H9 (cell line): Measurements from ENCODE around the gene RAD51D. TPM values are rescaled to one million over a fixed set of nuclear protein-coding genes. Genes with fewer than 3 reads are reported as not detected.

ENCODE experiments used
- DNase-seq: peaks from one replicate; pipeline ENCODE4 v3.0.0-alpha.2; 2017
- H2AFZ ChIP-seq: one replicate; pipeline ENCODE4 v1.6.1; 2013; ENCODE audit warnings: mild to moderate bottlenecking, low read length, control low read depth, moderate library complexity
- H2AK5ac ChIP-seq: 2 replicates; pipeline ENCODE4 v1.6.1; 2013; ENCODE audit warnings: low read length, control low read depth, mixed read lengths; ENCODE audit not compliant: insufficient read length
- H2BK120ac ChIP-seq: one replicate; pipeline ENCODE4 v1.6.1; 2013; ENCODE audit warnings: low read depth, mild to moderate bottlenecking, low read length, control low read depth, inconsistent platforms; ENCODE audit not compliant: poor library complexity, severe bottlenecking
- H2BK12ac ChIP-seq: 2 replicates; pipeline ENCODE4 v1.6.1; 2013; ENCODE audit warnings: low read length, control low read depth, mixed read lengths, low read depth; ENCODE audit not compliant: insufficient read length
- H2BK15ac ChIP-seq: 2 replicates; pipeline ENCODE4 v1.6.1; 2013; ENCODE audit warnings: low read depth, low read length, control low read depth
- H2BK20ac ChIP-seq: one replicate; pipeline ENCODE4 v1.6.1; 2013; ENCODE audit warnings: low read depth, mild to moderate bottlenecking, low read length, control low read depth, inconsistent platforms; ENCODE audit not compliant: poor library complexity, severe bottlenecking
- H2BK5ac ChIP-seq: 2 replicates; pipeline ENCODE4 v1.6.1; 2013; ENCODE audit warnings: low read length, control low read depth, mixed read lengths; ENCODE audit not compliant: insufficient read length
- H3K14ac ChIP-seq: 2 replicates; pipeline ENCODE4 v1.6.1; 2013; ENCODE audit warnings: low read length, control low read depth; ENCODE audit not compliant: insufficient read depth
- H3K18ac ChIP-seq: 2 replicates; pipeline ENCODE4 v1.6.1; 2013; ENCODE audit warnings: low read depth, mild to moderate bottlenecking, mixed read lengths, low read length, control low read depth; ENCODE audit not compliant: insufficient read length
- H3K23ac ChIP-seq: 2 replicates; pipeline ENCODE4 v1.6.1; 2013; ENCODE audit warnings: low read length, control low read depth, mixed read lengths, low read depth; ENCODE audit not compliant: insufficient read length
- H3K23me2 ChIP-seq: 2 replicates; pipeline ENCODE4 v1.6.1; 2013; ENCODE audit warnings: low read depth, mild to moderate bottlenecking, mixed read lengths, low read length, control low read depth; ENCODE audit not compliant: insufficient read length, poor library complexity, severe bottlenecking
- H3K27ac ChIP-seq: 2 replicates; pipeline ENCODE4 v1.5.1; 2013; ENCODE audit warnings: low read length, control low read depth, mixed read lengths, low read depth; ENCODE audit not compliant: insufficient read length
- H3K27me3 ChIP-seq: 2 replicates; pipeline ENCODE4 v1.6.1; 2013; ENCODE audit warnings: low read length, control low read depth, inconsistent platforms; ENCODE audit not compliant: insufficient read depth
- H3K4ac ChIP-seq: 2 replicates; pipeline ENCODE4 v1.6.1; 2013; ENCODE audit warnings: low read depth, mild to moderate bottlenecking, control low read depth, inconsistent platforms, low read length, moderate library complexity
- H3K4me1 ChIP-seq: 2 replicates; pipeline ENCODE4 v1.6.1; 2013; ENCODE audit warnings: low read length, control low read depth, inconsistent platforms; ENCODE audit not compliant: insufficient read depth
- H3K4me2 ChIP-seq: 2 replicates; pipeline ENCODE4 v1.6.1; 2013; ENCODE audit warnings: low read length, control low read depth, mixed read lengths; ENCODE audit not compliant: insufficient read length, insufficient read depth
- H3K56ac ChIP-seq: 2 replicates; pipeline ENCODE4 v1.6.1; 2013; ENCODE audit warnings: low read depth, mild to moderate bottlenecking, mixed read lengths, low read length, control low read depth; ENCODE audit not compliant: insufficient read length
- H3K79me1 ChIP-seq: 2 replicates; pipeline ENCODE4 v1.6.1; 2013; ENCODE audit warnings: low read depth, mild to moderate bottlenecking, moderate library complexity, low read length, control low read depth, inconsistent platforms; ENCODE audit not compliant: insufficient read depth, poor library complexity, severe bottlenecking
- H3K79me2 ChIP-seq: 2 replicates; pipeline ENCODE4 v1.6.1; 2013; ENCODE audit warnings: low read length, control low read depth, inconsistent platforms; ENCODE audit not compliant: insufficient read depth
- H3K9ac ChIP-seq: 2 replicates; pipeline ENCODE4 v1.6.1; 2013; ENCODE audit warnings: low read length, control low read depth, mixed read lengths; ENCODE audit not compliant: insufficient read length; ENCODE audit errors: extremely low read depth
- H3K9me3 ChIP-seq: one replicate; pipeline ENCODE4 v1.6.1; 2013; ENCODE audit warnings: low read depth, low read length, inconsistent platforms; ENCODE audit not compliant: control insufficient read depth
- H3T11ph ChIP-seq: one replicate; pipeline ENCODE4 v1.6.1; 2013; ENCODE audit warnings: mild to moderate bottlenecking, low read length, control low read depth, inconsistent platforms
- H4K20me1 ChIP-seq: one replicate; pipeline ENCODE4 v1.6.1; 2013; ENCODE audit not compliant: control insufficient read depth, insufficient read length, insufficient read depth
- H4K5ac ChIP-seq: 2 replicates; pipeline ENCODE4 v1.6.1; 2013; ENCODE audit warnings: low read depth, mild to moderate bottlenecking, mixed read lengths, low read length, control low read depth; ENCODE audit not compliant: insufficient read length
- H4K8ac ChIP-seq: replicated peaks from 2 replicates; pipeline ENCODE4 v1.6.1; 2013; ENCODE audit warnings: low read length, control low read depth, mixed read lengths, low read depth; ENCODE audit not compliant: insufficient read length
- H4K91ac ChIP-seq: 2 replicates; pipeline ENCODE4 v1.6.1; 2013; ENCODE audit warnings: low read depth, mild to moderate bottlenecking, moderate library complexity, mixed read lengths, low read length, control low read depth; ENCODE audit not compliant: insufficient read length
- H3K27ac Mint-ChIP-seq, 3 experiments: 2 replicates in 2 of 3; 3 replicates in 1 of 3; pipeline ENCODE4 v1.8.0; 2020 to 2021; ENCODE audit warnings: mixed read lengths in 3 of 3, mild to moderate bottlenecking in 1 of 3, moderate library complexity in 1 of 3
- H3K27me3 Mint-ChIP-seq: 2 replicates; pipeline ENCODE4 v1.8.0; 2021; ENCODE audit warnings: low read depth, mild to moderate bottlenecking, moderate library complexity, mixed read lengths
- H3K36me3 Mint-ChIP-seq, 3 experiments: 2 replicates in 2 of 3; 3 replicates in 1 of 3; pipeline ENCODE4 v1.8.0; 2020 to 2021; ENCODE audit warnings: low read depth in 3 of 3, mixed read lengths in 3 of 3; ENCODE audit not compliant: insufficient read depth in 1 of 3
- H3K4me1 Mint-ChIP-seq, 2 experiments: 2 replicates each; pipeline ENCODE4 v1.8.0; 2020; ENCODE audit warnings: mixed read lengths in 2 of 2
- H3K4me3 Mint-ChIP-seq, 2 experiments: 2 replicates in 1 of 2; 3 replicates in 1 of 2; pipeline ENCODE4 v1.8.0; 2020 to 2021; ENCODE audit warnings: mild to moderate bottlenecking in 2 of 2, mixed read lengths in 2 of 2, moderate library complexity in 1 of 2
- H3K9me3 Mint-ChIP-seq, 2 experiments: 2 replicates in 1 of 2; 3 replicates in 1 of 2; pipeline ENCODE4 v1.8.0; 2020; ENCODE audit warnings: mild to moderate bottlenecking in 2 of 2, mixed read lengths in 2 of 2, moderate library complexity in 1 of 2
- WGBS: extraction: QIAGEN DNeasy Blood & Tissue Kit; methylation state at CpG from one replicate; pipeline ENCODE4 v1.1.7; 2013; ENCODE audit warnings: missing lambda C conversion rate, low lambda C conversion rate, mixed read lengths; ENCODE audit not compliant: insufficient read length; ENCODE audit errors: extremely low coverage; 5-methylcytosine and 5-hydroxymethylcytosine counted together
- total RNA-seq: library from RNA; stranded (reverse); gene quantifications from 2 replicates; pipeline ENCODE4 v1.2.1, GENCODE V29; 2021
- TF ChIP-seq, protein P1 (sequence below): fragments of 200-600 bp; sonication (generic); conservative IDR thresholded peaks from 3 replicates; pipeline ENCODE4 v1.8.0; 2021; ENCODE audit warnings: antibody characterized with exemption, mild to moderate bottlenecking

The RAD51D gene
- total RNA-seq, 1 experiment from 2014 or later, result 15.8 TPM

DNA sequence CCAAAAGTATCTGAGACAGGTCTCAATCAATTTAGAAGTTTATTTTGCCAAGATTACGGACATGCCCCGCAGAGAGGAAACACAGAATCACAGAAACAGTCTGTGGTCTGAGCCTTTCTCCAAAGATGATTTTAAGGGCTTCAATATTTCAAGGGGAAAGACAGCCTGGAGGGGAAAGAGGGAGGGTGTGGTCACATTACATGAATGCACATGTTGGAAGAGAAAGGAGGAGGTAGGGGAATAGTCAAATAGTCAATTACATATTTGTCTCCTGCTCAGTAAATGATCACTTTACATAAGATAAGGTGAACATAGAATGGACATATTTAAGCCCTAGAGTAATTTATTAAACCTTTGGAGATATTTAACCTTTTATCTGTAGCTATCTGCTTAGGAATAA is 40.3 kb upstream of the RAD51D start:
- Mint-ChIP-seq H3K27me3 (no peaks in the 10 kb centered on the region; the same call in 1 of the 2 replicates), H3K4me1 (peaks cover 4 to 6% of the 10 kb centered on the region in 2 experiments), H3K4me3 (no peak overlapping the region), H3K9me3 (no peaks in the 10 kb centered on the region), H3K36me3 (no peaks in the 10 kb centered on the region), H3K27ac (no peak overlapping the region)
- H3K23me2 ChIP-seq, result no peaks in the 10 kb centered on the region
- no peak overlapping the region for H2BK5ac ChIP-seq
- H3K18ac ChIP-seq, result no peak overlapping the region
- H4K8ac ChIP-seq, result no peak overlapping the region
- no peak overlapping the region for H4K5ac ChIP-seq
- no peaks in the 10 kb centered on the region for H3K27me3 ChIP-seq
- TF ChIP-seq, protein P1, sequence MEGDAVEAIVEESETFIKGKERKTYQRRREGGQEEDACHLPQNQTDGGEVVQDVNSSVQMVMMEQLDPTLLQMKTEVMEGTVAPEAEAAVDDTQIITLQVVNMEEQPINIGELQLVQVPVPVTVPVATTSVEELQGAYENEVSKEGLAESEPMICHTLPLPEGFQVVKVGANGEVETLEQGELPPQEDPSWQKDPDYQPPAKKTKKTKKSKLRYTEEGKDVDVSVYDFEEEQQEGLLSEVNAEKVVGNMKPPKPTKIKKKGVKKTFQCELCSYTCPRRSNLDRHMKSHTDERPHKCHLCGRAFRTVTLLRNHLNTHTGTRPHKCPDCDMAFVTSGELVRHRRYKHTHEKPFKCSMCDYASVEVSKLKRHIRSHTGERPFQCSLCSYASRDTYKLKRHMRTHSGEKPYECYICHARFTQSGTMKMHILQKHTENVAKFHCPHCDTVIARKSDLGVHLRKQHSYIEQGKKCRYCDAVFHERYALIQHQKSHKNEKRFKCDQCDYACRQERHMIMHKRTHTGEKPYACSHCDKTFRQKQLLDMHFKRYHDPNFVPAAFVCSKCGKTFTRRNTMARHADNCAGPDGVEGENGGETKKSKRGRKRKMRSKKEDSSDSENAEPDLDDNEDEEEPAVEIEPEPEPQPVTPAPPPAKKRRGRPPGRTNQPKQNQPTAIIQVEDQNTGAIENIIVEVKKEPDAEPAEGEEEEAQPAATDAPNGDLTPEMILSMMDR, result no peak
- H3T11ph ChIP-seq, result no peak overlapping the region
- H3K14ac ChIP-seq, result no peak overlapping the region
- no peak overlapping the region for H3K23ac ChIP-seq
- H3K4ac ChIP-seq, result no peak overlapping the region
- no peaks in the 10 kb centered on the region for H4K20me1 ChIP-seq
- no peak overlapping the region for H2BK120ac ChIP-seq
- no peak overlapping the region for H2BK15ac ChIP-seq
- H2AK5ac ChIP-seq, result no peak overlapping the region
- H3K4me1 ChIP-seq, result no peaks in the 10 kb centered on the region; the same call in 1 of the 2 replicates
- H3K4me2 ChIP-seq, result no peak overlapping the region
- no peak overlapping the region for H4K91ac ChIP-seq
- WGBS, result no CpG with 5 or more reads among the region's 2 CpGs
- no peak overlapping the region for H2BK20ac ChIP-seq
- no peak for DNase-seq
- H3K79me2 ChIP-seq, result no peaks in the 10 kb centered on the region
- no peak overlapping the region for H3K27ac ChIP-seq
- H3K9me3 ChIP-seq, result no peaks in the 10 kb centered on the region
- H3K9ac ChIP-seq, result no peak overlapping the region
- no peaks in the 10 kb centered on the region for H3K79me1 ChIP-seq
- no peak overlapping the region for H2AFZ ChIP-seq
- no peak overlapping the region for H2BK12ac ChIP-seq
- H3K56ac ChIP-seq, result no peak overlapping the region
